Globus pallidus (tissue), 1 donor: Measurements from ENCODE around the gene MND1.

Experiments
- DNase-seq: peaks from one replicate; pipeline ENCODE4 v3.0.0-alpha.2; 2015; ENCODE audit warnings: low spot score

MND1 gene, protein sequence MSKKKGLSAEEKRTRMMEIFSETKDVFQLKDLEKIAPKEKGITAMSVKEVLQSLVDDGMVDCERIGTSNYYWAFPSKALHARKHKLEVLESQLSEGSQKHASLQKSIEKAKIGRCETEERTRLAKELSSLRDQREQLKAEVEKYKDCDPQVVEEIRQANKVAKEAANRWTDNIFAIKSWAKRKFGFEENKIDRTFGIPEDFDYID

GRCh38 chr4:153344131-153345011 is at the start of gene MND1:
Gene MND1, plus strand, starts transcription at chr4:153344688. Its CDS starts 50 bp downstream, at chr4:153344738.
- peak; percentile 75 for DNase-seq

- no peak for DNase-seq
Measured at GRCh38 chr4:153295131-153295755, 49.2 kb upstream of the MND1 start.

DNA sequence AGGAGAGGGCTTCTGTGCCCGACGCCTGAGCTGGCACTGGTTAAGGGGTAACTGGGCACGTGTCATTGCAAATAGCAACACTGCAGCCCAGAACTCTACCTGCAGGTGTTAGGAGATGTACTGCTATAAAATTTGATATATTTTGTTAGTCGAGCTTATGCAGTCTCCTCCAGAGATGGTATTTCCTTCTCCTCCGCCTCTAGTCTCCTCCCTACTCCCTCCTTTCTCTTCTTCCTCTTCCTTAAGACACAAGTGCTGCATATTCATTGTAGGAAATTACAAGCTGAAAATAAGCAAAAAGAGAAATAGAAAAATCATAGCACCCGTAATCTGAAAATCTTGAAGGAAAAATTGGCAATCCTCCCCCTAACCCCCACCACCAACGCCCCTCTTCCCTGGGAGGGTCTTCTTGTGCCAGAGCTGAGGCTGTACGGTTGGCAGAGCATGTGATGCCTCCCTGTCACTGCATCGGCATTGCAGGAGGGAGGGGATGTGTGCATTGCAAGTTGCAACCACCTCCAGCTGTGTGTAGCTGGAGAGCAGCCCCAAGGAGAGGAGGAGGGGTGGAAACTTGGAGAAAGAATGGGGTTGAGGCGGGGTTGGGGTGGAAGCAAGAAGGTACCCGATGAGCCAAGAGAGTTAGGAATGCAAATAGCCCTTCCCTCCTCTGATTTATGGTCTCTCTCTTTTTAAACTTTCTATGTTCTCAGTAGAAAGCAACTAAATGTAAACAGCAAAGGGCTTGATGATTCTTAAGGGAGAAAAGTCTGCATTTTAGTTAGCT is 48.3 kb upstream of the MND1 start:
- no peak for DNase-seq

- DNase-seq = no peak
Measured at GRCh38 chr4:153297116-153297515, 47.4 kb upstream of the MND1 start.

DNA sequence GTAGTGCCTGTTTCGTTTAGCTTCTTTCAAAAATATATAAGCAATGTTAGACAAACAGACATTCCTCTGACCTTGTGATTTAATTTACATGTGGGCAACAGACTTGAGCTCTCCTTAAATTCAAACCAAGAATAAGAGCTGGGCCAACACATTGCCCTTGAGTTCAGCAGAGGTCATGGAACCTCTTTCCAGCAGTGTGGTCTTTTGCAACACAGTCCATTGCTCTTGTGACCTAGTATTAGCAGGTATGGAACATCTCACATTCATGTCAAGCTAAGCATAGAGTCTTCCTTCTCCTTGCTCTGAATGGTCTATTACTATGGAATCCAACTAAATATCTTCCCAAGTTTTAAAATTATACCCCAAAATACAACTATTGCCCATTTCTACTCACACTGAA is 33.7 kb upstream of the MND1 start:
- DNase-seq = no peak

DNA sequence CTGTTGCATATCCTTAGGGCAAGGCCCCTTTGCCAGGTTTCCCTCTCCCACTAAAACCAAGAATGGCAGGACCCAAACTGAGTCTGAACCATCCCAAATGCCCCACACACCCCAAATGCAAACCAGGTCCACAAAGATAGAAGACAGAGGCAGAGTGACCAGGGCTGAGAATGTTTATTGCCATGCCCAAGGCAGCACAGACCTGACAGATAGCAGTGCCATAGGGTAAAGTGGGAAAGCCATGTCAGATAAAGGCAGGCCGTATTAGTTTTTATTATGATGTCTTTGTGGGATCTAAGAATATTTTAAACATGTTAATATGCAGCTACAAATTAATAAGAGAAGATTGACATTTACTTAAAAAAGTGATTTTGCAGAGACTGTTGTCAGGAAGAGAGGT is 29.6 kb upstream of the MND1 start:
- DNase-seq = no peak

- peak; percentile 41 for DNase-seq
Measured at GRCh38 chr4:153318696-153319320, 25.7 kb upstream of the MND1 start.

DNA sequence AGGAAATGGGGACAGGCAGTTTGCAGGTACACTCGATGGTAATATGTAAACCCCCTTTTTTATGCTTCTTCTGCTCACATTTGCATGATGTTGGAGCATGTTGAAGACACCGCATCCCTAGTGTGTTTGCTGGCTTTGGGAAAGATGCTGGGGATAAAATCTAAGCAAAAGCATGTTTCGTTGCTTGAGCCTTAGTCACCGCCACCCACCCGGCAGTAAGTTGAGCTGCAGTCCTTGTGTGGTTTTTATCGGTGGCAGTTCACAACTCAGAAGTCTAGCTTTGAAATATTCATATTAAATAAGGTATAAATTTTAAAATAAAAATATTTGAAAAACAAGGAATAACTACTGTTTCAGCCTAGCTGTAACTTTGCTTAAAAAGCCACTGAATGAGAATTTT is 21.7 kb upstream of the MND1 start:
- no peak for DNase-seq

DNA sequence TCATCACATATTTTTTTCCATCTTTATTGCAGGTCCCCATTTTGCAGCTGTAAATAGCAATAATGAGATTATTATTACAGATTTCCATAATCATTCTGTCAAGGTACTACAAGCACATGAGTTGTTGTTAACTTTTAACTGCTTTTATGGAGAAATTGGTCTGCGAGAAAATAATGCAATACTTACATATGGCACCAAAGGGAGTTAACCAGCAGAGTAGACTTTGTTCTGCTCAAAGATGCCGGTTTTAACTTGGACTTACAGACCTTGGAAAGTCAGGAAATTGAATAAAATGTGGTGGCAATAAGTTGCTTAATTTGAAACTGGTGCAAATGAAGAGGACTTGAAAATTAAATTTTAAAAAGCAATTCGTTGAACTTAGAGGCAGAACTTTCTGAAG is 20.4 kb upstream of the MND1 start:
- DNase-seq = no peak

DNA sequence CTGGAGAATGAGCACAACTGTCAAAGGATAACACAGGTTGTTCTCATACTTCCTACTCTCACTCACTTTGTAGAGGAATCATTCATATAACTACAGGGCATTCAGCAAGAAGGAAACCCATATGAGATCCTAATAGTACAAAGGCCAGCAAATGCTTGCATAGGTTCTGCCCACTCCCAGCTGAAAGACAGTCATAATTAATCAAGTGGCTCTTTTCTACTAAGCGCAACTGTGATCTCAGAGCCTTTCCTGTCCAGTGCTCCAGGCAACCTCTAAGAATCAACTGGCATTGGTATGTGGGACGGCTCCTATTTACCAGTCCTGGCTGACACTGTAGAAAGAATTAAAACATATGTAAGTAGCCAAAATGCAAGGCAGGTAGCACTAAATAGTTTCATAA is 18.9 kb upstream of the MND1 start:
- no peak for DNase-seq

DNA sequence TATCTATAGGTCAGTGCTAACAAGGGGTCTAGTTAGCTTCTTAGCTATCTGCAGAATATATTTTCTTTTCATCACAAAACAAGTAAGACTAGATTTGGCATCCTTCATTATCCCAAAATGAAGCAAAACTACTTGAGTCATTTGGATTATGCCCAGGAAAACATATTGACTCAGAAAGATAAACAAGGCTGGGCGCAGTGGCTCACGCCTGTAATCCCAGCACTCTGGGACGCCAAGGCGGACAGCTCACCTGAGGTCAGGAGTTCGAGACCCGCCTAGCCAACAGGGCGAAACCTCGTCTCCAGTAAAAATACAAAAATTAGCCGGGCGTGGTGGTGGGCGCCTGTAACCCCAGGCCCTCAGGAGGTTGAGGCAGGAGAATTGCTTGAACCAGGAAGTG is 18.0 kb upstream of the MND1 start:
- DNase-seq = no peak

- no peak for DNase-seq
Measured at GRCh38 chr4:153327247-153327646, 17.2 kb upstream of the MND1 start.

- DNase-seq = no peak
Measured at GRCh38 chr4:153332936-153333335, 11.6 kb upstream of the MND1 start.

- no peak for DNase-seq
Measured at GRCh38 chr4:153333874-153334273, 10.6 kb upstream of the MND1 start.

DNA sequence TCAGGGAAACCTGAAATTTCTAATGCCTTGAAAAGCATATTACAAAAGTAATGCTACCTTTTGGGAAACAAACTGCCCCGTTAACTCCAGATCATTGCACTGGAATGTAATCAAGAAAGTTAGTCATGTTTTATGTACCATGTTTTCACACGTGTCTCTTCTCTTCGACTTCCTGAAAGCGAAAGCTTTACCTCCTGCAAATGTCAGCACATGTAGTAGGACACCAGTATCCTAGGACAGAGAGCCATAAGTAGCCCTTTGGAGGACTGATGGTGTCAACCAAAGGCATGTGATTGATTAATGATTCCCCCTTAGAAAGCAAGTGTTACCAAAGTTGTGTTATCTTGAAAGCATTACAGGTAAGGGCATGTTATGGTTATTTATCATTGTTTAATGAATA is 8.8 kb upstream of the MND1 start:
- no peak for DNase-seq

DNA sequence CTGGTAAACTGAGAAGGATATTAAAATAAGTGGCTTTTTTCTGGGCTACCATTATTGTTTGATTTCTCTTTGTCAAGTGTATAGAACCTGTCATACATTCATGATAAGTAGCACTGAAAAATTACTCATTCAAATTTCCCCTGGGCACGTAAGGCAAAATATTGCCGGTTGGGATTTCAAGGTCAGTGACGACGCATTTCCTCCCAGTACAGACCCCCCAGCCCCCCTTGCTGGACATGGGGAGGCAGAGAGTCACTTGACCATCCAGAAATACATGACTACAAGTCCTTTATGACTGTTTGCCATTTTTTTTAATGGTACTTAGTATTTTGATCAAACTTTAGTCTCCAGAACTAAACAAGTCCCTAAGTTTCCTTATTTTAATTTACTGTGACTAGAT is 6.8 kb upstream of the MND1 start:
- DNase-seq = no peak

GRCh38 chr4:153341575-153342090 is 2.9 kb upstream of the MND1 start:
- DNase-seq = no peak

DNA sequence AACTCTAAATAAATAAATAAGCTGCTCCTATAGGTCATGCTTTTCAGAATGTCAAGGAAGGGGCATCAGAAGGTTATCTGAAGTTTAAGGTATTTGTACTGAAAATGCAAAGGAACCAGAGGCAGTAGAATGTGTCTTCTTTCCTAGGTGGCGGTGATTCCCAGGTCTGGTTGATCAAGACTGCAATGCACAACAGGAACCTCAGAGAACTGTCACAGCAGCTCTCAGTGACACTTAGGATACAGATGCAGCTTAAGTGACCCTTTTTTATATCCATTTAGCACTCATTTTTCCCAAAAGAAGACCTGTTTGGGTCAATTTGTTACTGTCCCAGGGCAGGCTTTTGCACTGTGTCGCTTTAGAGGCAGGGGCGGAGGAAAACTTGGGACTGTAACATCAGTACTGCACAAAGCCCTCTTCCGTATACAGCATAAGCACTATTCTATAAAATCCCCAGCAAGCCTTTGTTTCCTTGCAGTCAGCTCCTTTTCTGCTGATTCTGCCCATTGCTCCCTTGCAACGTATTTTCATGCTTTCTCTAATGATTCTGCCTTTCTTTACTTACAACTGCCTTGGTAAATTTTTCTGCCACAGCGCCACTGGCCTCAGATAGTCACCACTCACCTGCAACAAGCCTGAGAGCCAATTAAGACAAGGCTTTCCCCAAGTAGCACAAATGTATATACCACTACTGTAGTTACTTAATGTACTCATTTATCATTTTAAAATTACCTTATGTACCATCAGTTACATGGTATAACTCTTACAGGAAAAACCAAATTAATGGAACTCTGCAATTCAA is 1.5 kb upstream of the MND1 start:
- DNase-seq = no peak

DNA sequence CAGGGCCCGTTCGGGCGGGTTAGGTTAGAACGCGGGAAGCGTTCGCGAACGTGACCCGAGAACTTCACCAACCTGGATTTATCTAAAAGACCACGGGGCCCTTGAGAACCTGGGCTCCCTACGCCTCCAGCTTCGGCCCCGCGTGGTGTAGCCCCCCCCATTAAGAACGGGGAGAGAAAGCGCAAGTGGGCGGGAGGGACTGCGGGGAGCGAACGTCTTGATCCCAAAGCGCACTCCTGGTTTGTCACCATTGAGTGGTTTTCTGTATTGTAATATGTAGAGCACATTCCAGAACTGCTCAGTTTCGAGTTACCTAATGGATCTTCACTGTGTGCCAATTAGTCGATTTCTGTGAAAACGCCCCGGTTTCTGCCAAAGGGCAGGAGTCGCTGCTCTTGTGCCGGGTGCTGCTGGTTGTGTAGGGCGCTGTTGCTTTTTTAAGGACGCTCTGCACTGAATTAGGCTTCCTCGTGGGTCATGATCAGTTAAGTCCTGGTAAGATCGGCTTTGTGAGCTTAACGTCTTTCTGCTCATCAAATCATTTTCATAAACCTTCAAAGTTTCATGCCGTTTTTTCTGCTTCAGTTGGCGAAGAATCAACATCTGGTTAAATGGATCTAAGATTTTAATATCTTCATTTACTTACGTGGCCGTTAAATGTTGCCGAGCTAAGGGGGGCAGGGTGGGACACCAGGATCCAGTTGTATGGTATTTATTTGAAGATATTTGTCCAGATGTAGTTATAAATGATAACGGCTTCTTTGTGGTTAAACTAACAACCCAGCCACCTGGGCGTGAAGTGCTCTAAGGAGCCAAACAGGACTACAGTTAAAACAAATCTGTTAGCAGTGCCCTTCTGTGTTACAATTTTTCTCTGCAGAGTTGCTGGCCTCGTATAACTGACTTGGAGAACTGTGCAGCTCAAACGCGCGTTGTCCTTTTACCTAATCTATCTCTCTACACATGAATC is 809 bp downstream of the MND1 start:
- DNase-seq = peak; percentile 37

- DNase-seq = no peak
Measured at GRCh38 chr4:153346031-153346430, 1.5 kb downstream of the MND1 start.
